Activated T-cell treated with anti-CD3 and anti-CD28 coated beads for 1 hour (primary cell): ENCODE measurements around the gene PNPO.
"Not testable (repeated sequence)": the region's sequence is repeated elsewhere in the genome, so short reads cannot be mapped to it uniquely, and the experiment has no call there.

ENCODE experiments used
- DNase-seq: peaks from one replicate; pipeline ENCODE4 v3.0.0-alpha.2; 2020; ENCODE audit warnings: low read depth

The PNPO gene

DNA sequence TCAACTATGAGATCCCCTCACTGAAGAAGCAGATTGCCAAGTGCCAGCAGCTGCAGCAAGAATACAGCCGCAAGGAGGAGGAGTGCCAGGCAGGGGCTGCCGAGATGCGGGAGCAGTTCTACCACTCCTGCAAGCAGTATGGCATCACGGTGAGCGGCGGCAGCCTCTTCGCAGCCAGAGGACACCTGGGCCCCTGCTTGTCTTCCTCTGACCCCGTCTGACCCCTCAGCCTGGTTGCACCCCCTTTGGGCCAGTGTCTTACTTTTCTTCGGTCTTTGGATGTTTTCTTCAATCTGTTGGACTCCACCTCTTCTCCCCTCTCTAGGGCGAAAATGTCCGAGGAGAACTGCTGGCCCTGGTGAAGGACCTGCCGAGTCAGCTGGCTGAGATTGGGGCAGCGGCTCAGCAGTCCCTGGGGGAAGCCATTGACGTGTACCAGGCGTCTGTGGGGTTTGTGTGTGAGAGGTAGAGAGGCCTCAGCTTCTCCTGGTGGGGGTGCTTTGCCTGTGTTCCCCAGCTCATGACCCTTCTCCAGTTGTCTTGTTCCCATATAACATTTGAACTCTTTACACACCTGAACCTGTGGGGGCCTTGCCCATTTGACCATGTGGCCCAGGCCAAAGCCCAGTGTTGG is 33.9 kb downstream of the PNPO start:
- no peak for DNase-seq

DNA sequence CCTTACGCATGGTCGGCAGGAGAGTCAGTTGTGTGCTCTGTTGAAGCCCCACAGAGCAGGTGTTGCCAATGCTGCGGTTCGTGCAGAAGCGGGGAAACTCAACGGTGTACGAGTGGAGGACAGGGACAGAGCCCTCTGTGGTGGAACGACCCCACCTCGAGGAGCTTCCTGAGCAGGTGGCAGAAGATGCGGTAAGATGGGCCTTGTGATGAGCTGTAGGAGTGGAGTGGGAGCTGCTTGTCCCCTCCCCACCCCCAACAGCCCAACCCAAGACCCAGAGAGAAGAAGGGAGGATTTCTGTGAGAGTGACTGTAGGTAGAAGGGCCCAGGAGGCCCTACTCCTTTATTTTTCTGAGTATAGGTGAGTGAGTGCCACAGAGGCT is 34.4 kb downstream of the PNPO start:
- no peak for DNase-seq

DNA sequence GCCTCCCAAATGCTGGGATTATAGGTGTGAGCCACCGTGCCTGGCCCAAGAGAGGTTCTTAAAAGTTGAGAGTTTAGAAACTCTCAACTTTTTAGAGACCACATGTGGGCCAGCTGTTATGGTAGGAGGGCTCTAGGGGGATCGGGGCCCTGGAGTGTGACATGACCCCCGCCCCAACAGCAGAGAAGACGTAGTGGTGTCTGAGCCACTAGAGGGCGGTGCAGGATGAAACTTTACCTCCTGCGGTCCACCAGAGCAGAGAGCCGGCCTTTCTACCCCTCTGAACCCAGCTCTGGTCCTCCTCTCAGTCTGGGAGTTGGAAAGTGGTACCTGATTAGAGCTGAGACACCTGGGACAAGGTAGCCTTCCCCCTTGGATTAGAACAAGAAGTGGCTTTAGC is 37.0 kb downstream of the PNPO start:
- DNase-seq: peak; percentile 20

DNA sequence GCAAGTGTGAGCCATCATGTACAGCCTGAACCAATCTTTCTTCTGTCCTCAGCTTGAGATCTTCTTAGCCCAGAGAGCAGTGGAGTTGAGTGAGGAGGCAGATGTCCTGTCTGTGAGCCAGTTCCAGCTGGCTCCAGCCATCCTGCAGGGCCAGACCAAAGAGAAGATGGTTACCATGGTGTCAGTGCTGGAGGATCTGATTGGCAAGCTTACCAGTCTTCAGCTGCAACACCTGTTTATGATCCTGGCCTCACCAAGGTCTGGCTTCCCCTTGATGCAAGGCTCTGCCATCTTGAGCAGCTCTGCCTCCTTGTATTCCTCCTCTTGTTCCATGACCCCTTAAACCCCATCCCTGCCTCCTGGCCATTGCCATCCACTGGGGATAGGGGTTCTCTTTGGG is 39.2 kb downstream of the PNPO start:
- DNase-seq: no peak

DNA sequence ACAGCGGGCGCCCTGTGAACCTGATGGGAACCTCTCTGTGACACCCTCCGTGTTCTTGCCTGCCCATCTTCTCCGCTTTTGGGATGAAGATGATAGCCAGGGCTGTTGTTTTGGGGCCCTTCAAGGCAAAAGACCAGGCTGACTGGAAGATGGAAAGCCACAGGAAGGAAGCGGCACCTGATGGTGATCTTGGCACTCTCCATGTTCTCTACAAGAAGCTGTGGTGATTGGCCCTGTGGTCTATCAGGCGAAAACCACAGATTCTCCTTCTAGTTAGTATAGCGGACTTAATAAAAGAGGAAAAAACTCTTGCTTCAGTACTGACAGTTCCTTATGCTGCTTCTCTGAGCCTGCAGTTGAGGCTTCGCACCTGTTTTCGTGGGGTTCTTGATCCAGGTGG is 40.1 kb downstream of the PNPO start:
- no peak for DNase-seq

DNA sequence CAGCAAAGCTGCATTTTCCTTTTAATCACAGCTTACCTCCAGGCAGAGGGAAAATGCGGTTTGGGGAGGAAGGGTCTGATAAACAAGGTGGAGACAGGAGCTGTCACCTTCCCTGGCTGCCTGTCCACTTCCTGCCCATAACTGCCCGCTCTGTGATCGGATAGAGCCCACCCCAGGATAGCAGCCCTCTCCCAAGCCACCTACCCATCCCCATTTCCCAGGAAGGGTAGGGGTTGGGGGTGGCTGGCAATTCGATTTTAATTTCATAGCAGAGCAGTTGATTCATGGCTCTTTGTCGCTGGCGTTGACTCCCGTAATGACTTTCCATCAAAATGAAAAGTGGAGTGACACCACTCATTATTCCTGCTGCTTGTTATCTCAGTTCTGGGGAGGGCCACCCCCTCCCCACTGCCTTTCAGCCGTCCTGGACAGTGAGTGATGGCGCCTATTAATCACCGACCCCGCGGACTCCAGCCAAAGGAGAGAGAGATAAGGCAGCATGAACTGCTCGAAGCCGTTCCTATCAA is 40.8 kb downstream of the PNPO start:
- DNase-seq: no peak

DNA sequence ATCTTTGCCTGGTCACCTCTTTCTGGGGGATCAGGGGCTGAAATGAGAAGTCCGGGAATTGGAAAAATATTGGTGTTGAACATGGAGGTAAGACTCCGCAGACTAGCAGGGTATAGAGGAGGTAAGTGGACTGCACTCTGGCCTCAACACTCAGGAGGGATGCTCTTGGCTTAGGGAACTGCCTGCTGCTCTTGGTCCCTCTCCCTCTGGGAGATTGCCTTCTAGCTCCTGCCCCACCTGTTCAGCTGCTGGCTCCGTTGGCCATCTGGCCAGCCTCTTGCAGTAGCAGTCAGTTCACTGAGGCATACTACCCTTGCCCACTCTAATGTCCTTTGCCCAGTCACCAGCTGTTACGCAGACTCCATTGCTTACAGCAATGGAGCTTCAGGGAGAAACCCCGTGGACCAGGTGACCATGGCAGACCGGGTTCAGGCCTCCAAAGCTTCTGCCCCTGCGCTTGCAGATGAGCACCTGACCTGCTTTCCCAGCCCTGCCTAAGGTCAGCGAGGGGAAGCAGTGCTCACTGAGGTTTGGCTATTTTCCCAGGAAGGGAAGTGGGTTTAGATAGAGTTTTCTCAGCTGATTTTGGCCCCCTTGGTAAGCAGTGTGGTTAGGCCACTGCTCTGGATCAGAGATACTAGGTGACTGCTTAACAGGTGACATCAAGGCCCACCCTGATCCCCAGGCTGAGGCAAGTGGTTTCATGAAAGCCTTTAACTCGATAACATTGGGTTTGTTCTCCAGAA is 41.4 kb downstream of the PNPO start:
- no peak for DNase-seq

DNA sequence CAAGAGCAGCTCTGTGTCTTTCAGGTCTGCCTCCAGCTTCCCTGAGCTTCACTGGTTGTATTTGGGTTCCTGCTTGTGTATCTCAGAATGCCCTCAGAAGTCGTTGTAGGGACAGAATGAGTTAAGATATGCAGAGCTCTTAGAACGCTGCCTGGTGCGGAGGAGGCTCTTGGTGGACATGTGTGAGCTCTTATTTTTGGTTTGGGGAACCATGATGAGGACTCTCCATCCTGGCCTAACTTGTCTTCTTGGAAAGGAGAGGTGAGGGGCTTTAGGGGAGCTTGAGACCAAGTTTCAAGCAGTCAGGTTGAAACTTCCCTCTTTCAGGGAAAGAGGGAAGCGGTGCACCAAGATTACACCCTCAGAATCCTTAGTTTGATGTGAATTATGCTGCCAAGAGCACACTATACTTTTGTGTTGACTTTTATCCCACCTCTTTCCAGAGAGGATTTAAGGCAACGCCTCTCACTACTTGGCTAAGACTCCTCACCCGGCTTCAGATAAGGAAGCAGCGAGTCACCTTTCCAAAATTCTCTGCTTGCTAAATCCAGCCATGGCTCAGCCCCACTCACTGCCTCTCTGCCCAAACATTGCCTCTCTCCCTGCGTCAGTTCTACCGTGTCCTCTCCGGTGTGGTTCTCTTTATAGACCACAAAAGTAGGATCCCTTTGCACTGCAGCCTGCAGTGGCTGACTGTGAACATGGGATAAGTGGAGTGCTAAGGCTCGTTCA is 42.3 kb downstream of the PNPO start:
- no peak for DNase-seq

DNA sequence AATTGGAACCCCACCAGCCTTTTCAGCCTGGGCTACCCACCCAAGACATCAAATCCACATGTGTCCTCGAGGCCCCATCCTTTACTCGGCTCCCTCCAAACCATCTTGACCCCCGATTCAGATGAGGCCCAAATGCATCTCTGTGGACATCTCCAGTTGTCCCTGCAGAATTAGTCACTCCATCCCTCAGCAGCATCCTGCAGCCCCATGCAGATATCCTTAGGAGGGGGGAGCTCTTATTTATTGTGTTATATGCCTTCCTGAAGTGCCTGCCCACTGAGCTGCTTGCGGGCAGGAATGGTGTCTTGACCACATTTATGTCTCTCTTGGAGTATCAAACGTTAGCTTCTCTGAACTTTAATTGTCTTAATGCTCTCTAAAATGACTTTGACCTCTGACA is 45.1 kb downstream of the PNPO start:
- no peak for DNase-seq

DNA sequence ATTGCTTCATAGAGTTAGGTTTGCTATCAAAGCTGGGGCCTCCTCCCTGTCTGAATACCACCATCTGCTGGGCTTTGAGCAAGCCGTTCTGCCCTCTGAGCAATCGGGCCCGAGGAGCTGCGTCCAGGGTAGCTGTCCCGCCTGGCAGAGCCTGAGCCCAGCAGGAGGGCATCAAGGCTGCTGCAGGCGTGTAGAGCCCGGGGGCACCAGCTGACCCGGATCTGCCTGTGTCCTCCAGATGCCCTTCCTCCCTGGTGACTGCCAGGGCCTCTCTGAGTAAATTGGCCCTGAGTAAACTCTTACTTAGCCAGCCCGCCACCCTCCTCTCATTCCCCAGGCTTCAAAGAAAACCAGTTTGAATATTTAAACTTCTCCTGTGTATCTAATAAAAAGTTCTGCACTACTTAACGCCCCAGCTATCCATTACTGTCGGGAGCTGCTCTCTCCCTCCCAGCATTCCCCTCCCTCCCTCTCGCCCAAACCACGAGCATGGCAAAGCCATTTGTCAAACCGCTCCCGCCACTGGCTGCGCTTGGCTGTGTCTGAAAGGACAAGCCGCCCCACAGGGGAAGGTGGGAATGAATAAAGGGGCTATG is 46.0 kb downstream of the PNPO start:
- DNase-seq: no peak

DNA sequence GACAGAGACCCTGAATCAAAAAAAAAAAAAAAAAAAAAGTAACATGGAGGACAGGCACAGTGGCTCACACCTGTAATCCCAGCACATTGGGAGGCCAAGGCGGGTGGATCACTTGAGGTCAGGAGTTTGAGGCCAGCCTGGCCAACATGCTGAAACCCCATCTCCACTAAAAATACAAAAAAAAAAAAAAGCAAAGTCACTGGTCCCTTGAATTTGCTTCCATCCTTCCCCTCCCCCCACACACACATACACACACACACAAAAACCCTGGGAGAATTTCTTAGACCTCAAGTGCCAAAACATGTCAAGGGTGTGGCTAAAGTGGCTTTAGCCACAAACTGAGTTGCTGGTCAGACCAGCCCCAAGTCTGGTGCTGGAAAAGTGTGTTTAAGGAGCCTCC is 47.1 kb downstream of the PNPO start:
- not testable (repeated sequence) for DNase-seq

DNA sequence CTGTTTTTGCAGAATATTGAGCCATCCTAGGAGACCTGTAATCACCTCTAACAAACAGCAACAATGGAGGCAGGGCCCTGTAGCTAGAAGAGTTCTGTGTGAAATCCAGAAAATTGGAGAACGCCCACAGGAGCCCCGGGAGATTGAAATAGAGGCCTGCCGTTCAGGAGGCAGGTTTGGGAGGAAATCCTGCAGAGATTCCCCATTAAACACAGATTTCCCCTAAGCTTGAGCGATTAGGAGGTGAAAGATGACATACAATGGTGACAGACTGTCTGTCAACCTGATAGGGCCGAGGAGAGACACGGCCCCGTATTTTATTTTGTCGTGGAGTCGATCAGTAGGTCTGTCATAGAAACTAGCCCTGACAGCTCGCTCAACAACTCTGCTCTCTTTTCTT is 47.8 kb downstream of the PNPO start:
- no peak for DNase-seq

DNA sequence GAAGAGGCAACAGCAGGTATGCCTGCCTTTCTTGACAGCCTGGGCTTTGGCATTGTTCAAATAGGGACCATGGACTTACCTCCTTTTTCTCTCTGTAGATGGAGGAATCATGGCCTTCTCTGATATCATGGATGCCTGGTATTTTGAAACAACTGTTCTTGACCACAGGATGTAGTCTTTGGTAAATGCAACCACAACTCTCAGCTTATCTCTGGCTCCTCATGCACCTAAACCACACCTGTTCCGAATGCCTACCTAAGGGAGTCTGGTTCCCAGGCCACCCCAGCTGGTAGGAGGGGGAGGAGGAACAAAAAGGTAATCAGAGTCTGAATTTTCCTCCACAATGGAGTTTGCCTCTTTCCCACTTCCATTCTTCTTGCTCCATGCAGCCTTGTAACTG is 48.3 kb downstream of the PNPO start:
- DNase-seq: no peak

DNA sequence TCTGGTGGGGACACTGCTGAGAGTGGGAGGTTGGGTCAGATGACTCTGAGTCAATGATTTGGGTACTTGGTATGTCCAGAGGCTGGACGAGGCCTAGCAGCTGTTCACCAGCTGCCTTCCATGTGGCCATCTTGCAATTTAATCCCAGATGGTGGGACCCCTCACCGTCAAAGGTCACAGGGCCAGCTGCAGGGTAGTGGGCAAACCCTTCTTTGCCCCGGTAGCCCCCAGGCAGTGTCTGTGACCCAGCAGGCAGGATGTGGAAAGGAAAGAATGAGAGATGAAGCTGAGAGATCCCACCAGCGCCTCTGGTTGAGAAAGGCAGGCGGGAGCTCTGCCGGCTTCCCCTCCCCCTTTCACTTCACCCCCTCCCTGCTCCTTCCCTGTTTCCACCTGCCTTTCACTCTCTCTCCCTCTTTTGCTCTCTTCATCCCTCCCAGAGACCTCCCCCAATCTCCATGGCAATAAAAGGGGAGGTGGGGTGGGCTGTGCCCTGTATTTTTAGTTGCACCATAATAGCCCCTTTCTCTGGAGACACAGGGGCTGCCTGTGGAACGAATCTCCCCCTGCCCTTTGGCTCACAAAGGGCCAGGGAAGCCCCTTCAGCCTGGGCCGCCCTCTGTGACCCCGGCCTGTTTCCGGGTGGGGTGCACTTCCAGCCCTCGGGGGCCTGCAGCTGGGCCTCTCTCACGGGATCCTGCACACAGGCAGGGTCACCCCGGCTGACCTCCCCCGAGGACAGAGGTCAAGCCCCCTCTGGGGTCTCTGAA is 49.8 kb downstream of the PNPO start:
- DNase-seq: no peak

DNA sequence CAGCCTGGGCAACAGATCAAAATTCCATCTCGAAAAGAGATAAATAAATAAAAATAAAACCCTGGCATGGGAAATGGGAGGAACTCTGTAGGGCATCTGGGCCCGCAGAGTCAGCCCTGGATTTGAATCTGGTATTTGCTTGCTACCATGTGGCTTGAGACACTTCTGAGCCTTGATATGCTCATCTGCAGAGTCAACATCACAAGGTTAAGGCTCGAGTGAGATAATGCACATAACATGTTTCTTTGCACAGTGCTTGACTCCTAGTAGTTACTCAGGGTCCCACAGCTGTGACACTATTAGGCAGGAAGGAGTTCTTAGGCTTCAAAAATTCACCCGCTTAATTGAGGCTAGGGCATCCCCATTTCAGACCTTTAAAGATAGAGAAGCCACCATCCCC is 50.8 kb downstream of the PNPO start:
- DNase-seq: no peak

DNA sequence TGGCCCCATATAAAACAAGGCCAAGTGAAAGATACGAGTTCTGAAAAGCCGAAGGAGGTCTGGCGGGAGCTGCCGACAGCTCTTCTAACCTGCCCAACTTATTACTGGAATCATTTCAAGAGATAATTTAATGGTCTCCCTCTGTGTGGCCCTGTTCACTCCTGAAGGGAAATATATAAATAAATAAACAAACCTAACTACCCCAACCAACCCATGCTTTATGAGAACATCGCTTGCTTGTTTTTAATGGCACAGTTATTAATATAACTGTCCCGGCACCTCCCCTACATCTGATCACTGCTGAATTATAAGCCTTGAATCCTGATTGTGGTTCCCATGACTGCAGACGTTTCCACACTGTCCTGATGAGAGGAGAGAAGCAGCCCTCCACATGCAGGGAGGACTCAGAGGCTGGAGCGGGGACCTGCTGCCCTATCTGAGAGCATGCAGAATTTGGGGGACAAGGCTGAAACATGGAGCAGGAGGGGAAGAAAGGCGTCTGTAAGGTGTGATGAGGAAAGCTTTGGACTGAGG is 51.7 kb downstream of the PNPO start:
- no peak for DNase-seq

DNA sequence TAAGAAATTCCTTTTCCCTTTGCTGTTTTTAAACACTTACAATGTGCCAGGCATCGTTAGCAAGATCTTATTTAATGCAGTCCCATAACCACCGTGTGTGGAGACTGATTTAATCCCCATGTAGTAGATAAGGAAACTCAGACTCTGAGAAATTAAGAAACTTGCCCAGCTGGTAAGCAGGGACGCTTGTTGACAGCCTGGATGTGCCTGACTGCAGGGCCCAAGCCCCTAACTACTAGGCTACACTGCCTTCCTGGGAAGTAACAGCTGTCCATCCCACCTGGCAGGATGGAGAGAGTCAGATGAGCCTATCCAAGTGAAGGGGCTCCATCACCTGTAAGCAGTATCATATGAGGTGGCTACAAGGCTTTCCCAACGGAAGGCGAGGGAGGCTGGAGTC is 52.6 kb downstream of the PNPO start:
- DNase-seq: no peak

DNA sequence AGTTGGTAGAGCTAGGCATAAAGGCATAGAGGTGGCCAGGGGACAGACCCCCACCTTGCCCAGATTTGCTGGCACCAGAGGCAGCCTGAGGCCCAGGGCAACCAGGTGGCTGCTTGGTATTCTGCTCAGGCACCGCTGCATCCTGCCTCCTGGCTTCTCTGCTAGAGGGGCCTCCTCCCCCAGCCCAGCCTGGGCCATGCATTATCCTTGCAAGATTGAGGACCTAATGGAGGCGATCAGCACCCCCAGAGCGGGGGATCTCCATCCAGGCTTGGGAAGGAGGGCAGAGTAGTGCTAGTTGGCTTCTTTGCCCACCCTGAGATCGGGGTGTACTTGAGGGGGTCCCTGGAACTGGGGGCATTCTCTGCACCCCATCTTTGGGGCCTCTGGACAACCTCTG is 53.4 kb downstream of the PNPO start:
- DNase-seq: no peak

DNA sequence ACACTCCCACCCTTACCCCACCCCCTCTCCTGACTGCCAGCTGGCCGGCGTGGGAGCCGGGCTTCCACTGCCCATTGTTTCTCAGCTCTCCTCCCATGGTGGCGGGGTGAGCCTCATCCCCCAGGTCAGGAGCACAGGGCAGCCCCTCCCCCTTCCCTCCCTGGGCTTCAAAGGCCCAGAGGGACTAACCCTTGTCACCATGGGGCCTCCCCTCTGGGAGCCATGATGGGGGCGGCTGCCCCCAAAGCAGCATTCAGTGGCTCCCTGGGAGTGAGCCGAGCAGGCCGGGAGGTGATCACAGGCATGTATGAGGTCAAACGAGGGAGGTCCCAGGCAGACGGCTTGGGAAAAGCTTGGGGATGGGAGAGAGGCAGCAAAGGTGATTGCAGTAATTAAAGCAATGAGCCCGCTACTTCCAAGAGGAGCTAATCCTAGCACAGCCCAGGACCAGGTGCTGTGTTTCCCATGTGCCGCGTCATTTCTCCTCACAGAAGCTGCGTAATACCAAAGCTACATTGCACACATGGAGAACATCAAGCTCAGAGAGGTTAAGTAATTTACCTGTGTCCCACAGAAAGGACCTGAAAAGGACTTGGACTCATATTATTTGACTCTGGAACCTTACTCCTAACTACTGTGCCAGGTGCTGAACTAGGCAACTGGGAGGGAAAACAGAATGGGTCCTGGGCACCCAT is 54.0 kb downstream of the PNPO start:
- no peak for DNase-seq

DNA sequence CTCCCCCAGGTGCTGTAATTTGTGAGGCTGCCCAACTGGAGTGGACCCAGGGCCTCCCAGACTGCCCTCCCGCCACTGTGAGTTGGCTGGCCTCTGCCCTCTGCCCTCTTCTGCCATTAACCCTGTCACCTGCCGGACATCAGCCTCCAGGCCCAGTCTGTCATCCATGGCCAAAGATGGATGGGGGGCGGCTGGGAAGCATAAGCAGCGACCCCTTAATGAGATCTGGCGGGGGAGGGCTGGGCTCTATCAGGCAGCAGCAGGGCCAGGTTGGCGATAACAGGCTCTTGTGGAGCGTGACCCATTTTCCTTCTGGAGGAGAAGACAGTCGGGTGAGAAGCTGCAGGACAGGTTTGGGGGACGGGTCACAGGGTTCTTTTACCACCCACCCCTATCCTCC is 54.8 kb downstream of the PNPO start:
- DNase-seq: no peak

DNA sequence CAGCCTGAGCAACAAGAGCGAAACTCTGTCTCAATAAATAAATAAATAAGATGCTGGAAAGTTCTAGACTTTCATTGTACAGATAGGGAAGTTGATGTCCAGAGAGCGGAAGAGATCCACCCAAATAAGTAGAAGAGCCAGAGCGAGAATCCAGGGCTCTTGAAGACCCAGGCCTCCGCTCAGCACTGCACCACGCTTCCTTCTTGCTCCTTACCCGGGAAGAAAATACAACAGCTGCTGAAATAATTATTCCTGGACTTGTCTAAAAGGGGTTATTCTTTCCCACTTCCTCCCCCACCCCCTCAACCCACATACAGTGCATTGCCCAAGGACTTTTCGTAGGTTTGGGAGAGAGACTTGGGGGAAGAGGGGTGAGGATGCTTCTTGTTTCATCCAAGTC is 56.2 kb downstream of the PNPO start:
- DNase-seq: no peak
